ENCODE data around the gene CASP8.

DNA sequence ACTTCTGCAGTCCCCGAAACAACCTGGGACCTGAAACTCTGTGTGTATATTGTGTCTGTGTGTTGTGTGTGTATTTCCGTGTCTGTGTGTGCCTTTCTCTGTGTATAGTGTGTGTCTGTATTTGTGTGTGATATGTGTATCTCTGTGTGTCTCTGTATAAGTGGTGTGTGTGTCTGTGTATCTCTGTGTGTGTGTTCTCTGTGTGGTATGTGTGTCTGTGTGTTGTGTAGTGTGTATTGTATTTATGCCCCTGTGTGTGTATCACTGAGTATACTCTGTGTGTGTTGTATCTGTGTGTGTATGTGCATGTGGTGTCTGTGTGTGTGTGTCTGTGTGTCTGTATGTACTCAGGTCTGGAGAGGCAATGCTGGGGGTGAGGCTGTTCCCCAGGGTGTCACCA lies 11.6 kb downstream of the CASP8 start:
- TF ChIP-seq, protein P1, sequence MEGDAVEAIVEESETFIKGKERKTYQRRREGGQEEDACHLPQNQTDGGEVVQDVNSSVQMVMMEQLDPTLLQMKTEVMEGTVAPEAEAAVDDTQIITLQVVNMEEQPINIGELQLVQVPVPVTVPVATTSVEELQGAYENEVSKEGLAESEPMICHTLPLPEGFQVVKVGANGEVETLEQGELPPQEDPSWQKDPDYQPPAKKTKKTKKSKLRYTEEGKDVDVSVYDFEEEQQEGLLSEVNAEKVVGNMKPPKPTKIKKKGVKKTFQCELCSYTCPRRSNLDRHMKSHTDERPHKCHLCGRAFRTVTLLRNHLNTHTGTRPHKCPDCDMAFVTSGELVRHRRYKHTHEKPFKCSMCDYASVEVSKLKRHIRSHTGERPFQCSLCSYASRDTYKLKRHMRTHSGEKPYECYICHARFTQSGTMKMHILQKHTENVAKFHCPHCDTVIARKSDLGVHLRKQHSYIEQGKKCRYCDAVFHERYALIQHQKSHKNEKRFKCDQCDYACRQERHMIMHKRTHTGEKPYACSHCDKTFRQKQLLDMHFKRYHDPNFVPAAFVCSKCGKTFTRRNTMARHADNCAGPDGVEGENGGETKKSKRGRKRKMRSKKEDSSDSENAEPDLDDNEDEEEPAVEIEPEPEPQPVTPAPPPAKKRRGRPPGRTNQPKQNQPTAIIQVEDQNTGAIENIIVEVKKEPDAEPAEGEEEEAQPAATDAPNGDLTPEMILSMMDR (IDR thresholded peaks at IDR 0.05; ENCODE audit: borderline replicate concordance, extremely low read depth, low read length, poor library complexity, severe bottlenecking) = no peak
- TF ChIP-seq EZH2 (IDR thresholded peaks at IDR 0.05; ENCODE audit: borderline replicate concordance, low read depth, low read length, severe bottlenecking) = no peak

All from DND-41 (cell line).